ENCODE data around the gene TMEM86B.

DNA sequence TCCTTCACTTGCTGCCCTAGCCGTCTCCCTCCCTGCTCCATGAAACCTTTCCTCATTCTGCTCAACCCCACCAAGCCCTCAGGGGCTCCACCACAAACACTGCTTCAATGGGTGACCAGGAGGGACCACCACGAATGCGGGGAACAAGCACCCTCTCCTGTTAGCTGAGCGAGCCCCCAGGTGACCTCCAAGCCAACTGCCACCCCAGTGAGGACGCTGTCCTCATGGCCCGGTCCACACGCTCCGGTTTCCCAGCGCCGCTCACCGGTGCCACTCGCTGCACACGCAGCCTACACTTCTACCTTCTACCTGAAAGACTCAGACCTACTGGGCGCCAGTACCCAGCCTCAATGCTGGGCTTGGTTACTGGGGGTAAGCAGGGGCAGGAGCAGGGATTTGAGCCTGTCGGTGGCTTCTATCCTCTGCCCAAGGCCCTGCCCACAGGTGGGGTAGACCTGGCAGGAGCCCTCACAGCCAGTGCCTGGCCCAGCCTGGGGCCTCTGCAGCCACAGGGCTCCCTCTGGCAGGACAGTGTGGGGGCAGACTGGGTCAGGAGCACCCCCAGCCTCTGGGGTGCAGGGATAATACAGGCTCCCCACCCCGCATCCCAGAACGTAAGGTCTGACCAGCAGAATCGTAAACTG, 704 bp upstream of the TMEM86B start:
- TF ChIP-seq REPIN1 (tag by site-specific recombination; IDR thresholded peaks at IDR 0.05; ENCODE audit: low read depth) (no peak), BCL11B (tag by site-specific recombination; IDR thresholded peaks at IDR 0.05; ENCODE audit: low read depth) (no peak), SP7 (tag by site-specific recombination; IDR thresholded peaks at IDR 0.05) (no peak), ZNF433 (tag by site-specific recombination; IDR thresholded peaks at IDR 0.05; ENCODE audit: low read depth) (no peak)
- TF ChIP-seq, protein P1, sequence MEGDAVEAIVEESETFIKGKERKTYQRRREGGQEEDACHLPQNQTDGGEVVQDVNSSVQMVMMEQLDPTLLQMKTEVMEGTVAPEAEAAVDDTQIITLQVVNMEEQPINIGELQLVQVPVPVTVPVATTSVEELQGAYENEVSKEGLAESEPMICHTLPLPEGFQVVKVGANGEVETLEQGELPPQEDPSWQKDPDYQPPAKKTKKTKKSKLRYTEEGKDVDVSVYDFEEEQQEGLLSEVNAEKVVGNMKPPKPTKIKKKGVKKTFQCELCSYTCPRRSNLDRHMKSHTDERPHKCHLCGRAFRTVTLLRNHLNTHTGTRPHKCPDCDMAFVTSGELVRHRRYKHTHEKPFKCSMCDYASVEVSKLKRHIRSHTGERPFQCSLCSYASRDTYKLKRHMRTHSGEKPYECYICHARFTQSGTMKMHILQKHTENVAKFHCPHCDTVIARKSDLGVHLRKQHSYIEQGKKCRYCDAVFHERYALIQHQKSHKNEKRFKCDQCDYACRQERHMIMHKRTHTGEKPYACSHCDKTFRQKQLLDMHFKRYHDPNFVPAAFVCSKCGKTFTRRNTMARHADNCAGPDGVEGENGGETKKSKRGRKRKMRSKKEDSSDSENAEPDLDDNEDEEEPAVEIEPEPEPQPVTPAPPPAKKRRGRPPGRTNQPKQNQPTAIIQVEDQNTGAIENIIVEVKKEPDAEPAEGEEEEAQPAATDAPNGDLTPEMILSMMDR (tag by site-specific recombination; IDR thresholded peaks at IDR 0.05), result no peak
- TF ChIP-seq, protein P2, sequence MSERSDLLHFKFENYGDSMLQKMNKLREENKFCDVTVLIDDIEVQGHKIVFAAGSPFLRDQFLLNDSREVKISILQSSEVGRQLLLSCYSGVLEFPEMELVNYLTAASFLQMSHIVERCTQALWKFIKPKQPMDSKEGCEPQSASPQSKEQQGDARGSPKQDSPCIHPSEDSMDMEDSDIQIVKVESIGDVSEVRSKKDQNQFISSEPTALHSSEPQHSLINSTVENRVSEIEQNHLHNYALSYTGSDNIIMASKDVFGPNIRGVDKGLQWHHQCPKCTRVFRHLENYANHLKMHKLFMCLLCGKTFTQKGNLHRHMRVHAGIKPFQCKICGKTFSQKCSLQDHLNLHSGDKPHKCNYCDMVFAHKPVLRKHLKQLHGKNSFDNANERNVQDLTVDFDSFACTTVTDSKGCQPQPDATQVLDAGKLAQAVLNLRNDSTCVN (tag by site-specific recombination; optimal IDR thresholded peaks at IDR 0.05), result no peak
